ENCODE data around the gene CAPN5.

CAPN5 gene

GRCh38 chr11:77130763-77131513 lies 64.2 kb downstream of the CAPN5 start:
- H3K4me3 ChIP-seq (ENCODE audit: low read length, poor library complexity, severe bottlenecking), result no peak overlapping the region
- no peak overlapping the region for H3K4me2 ChIP-seq (ENCODE audit: low read depth, low read length, poor library complexity, severe bottlenecking)
- no peaks in the 10 kb centered on the region for H4K20me1 ChIP-seq (ENCODE audit: insufficient read depth, low read length, poor library complexity, severe bottlenecking)
- H3K79me2 ChIP-seq (ENCODE audit: insufficient read depth, low read length), result no peaks in the 10 kb centered on the region
- no peaks in the 10 kb centered on the region for H3K9me2 ChIP-seq (replicated peaks; ENCODE audit: low read depth, low read length)
- H3F3A ChIP-seq (ENCODE audit: low read depth), result no peaks in the 10 kb centered on the region
- no peaks in the 10 kb centered on the region for H3K36me3 ChIP-seq (ENCODE audit: insufficient read depth, low read length)
- H2AFZ ChIP-seq (ENCODE audit: low read length), result no peak overlapping the region
- H3K9me3 ChIP-seq (ENCODE audit: insufficient read depth, low read depth, low read length), result no peaks in the 10 kb centered on the region
- TF ChIP-seq CTCF (conservative IDR thresholded peaks at IDR 0.05; ENCODE audit: low read length), result no peak
- H3K4me1 ChIP-seq (ENCODE audit: insufficient read depth, low read length, poor library complexity, severe bottlenecking), result no peaks in the 10 kb centered on the region
- no peak overlapping the region for H3K9ac ChIP-seq (ENCODE audit: low read depth, low read length, poor library complexity, severe bottlenecking)
- H3K27me3 ChIP-seq (ENCODE audit: insufficient read depth, low read length, poor library complexity, severe bottlenecking), result no peaks in the 10 kb centered on the region

- TF ChIP-seq CTCF (conservative IDR thresholded peaks at IDR 0.05; ENCODE audit: low read length), result no peak
- no peak for TF ChIP-seq EZH2phosphoT487 (IDR thresholded peaks at IDR 0.05; ENCODE audit: borderline replicate concordance)
- H3K9me2 ChIP-seq (replicated peaks; ENCODE audit: low read depth, low read length), result no peaks in the 10 kb centered on the region
- H3K9ac ChIP-seq (ENCODE audit: low read depth, low read length, poor library complexity, severe bottlenecking), result no peak overlapping the region
- H2AFZ ChIP-seq (ENCODE audit: low read length), result no peak overlapping the region
- no peak overlapping the region for H3K4me2 ChIP-seq (ENCODE audit: low read depth, low read length, poor library complexity, severe bottlenecking)
- no peaks in the 10 kb centered on the region for H3F3A ChIP-seq (ENCODE audit: low read depth)
- no peak overlapping the region for H3K4me3 ChIP-seq (ENCODE audit: low read length, poor library complexity, severe bottlenecking)
- H3K9me3 ChIP-seq (ENCODE audit: insufficient read depth, low read depth, low read length), result no peaks in the 10 kb centered on the region
- H3K27me3 ChIP-seq (ENCODE audit: insufficient read depth, low read length, poor library complexity, severe bottlenecking), result no peaks in the 10 kb centered on the region
- H4K20me1 ChIP-seq (ENCODE audit: insufficient read depth, low read length, poor library complexity, severe bottlenecking), result no peaks in the 10 kb centered on the region
- no peaks in the 10 kb centered on the region for H3K79me2 ChIP-seq (ENCODE audit: insufficient read depth, low read length)
- H3K36me3 ChIP-seq (ENCODE audit: insufficient read depth, low read length), result no peaks in the 10 kb centered on the region
- no peaks in the 10 kb centered on the region for H3K4me1 ChIP-seq (ENCODE audit: insufficient read depth, low read length, poor library complexity, severe bottlenecking)
These were observed 64.8 kb downstream of the CAPN5 start for GRCh38 chr11:77131560-77131959.

GRCh38 chr11:77135069-77135468 lies 68.3 kb downstream of the CAPN5 start:
- Histone ChIP-seq H3F3A (ENCODE audit: low read depth) (no peaks in the 10 kb centered on the region), H2AFZ (ENCODE audit: low read length) (no peak overlapping the region), H3K27me3 (ENCODE audit: insufficient read depth, low read length, poor library complexity, severe bottlenecking) (no peaks in the 10 kb centered on the region), H4K20me1 (ENCODE audit: insufficient read depth, low read length, poor library complexity, severe bottlenecking) (no peaks in the 10 kb centered on the region), H3K9ac (ENCODE audit: low read depth, low read length, poor library complexity, severe bottlenecking) (no peak overlapping the region), H3K9me3 (ENCODE audit: insufficient read depth, low read depth, low read length) (no peaks in the 10 kb centered on the region), H3K4me1 (ENCODE audit: insufficient read depth, low read length, poor library complexity, severe bottlenecking) (peaks cover 5% of the 10 kb centered on the region), H3K9me2 (replicated peaks; ENCODE audit: low read depth, low read length) (no peaks in the 10 kb centered on the region), H3K36me3 (ENCODE audit: insufficient read depth, low read length) (no peaks in the 10 kb centered on the region), H3K4me2 (ENCODE audit: low read depth, low read length, poor library complexity, severe bottlenecking) (no peak overlapping the region), H3K79me2 (ENCODE audit: insufficient read depth, low read length) (no peaks in the 10 kb centered on the region), H3K4me3 (ENCODE audit: low read length, poor library complexity, severe bottlenecking) (no peak overlapping the region)
- TF ChIP-seq EZH2phosphoT487 (IDR thresholded peaks at IDR 0.05; ENCODE audit: borderline replicate concordance), result no peak

GRCh38 chr11:77136074-77136473 lies 69.3 kb downstream of the CAPN5 start:
- Histone ChIP-seq H3F3A (ENCODE audit: low read depth) (no peaks in the 10 kb centered on the region), H3K4me3 (ENCODE audit: low read length, poor library complexity, severe bottlenecking) (no peak overlapping the region), H3K9me3 (ENCODE audit: insufficient read depth, low read depth, low read length) (no peaks in the 10 kb centered on the region), H3K4me2 (ENCODE audit: low read depth, low read length, poor library complexity, severe bottlenecking) (no peak overlapping the region), H3K36me3 (ENCODE audit: insufficient read depth, low read length) (no peaks in the 10 kb centered on the region), H3K9me2 (replicated peaks; ENCODE audit: low read depth, low read length) (no peaks in the 10 kb centered on the region), H3K4me1 (ENCODE audit: insufficient read depth, low read length, poor library complexity, severe bottlenecking) (peaks cover 13% of the 10 kb centered on the region), H3K9ac (ENCODE audit: low read depth, low read length, poor library complexity, severe bottlenecking) (no peak overlapping the region), H3K27me3 (ENCODE audit: insufficient read depth, low read length, poor library complexity, severe bottlenecking) (no peaks in the 10 kb centered on the region), H2AFZ (ENCODE audit: low read length) (no peak overlapping the region), H4K20me1 (ENCODE audit: insufficient read depth, low read length, poor library complexity, severe bottlenecking) (no peaks in the 10 kb centered on the region), H3K79me2 (ENCODE audit: insufficient read depth, low read length) (no peaks in the 10 kb centered on the region)
- no peak for TF ChIP-seq EZH2phosphoT487 (IDR thresholded peaks at IDR 0.05; ENCODE audit: borderline replicate concordance)
- TF ChIP-seq CTCF (conservative IDR thresholded peaks at IDR 0.05; ENCODE audit: low read length), result no peak
